GM10248 (cell line): Measurements from ENCODE around the gene ENOX1.

Experiments used
- CTCF ChIA-PET: fragments of 300-600 bp; sonication (Branson Sonifier 250); formaldehyde crosslinking; extraction: SDS; loops from one replicate; lab custom pipeline; 2021; ENCODE audit warnings: antibody characterized with exemption; lab: Yijun Ruan, JAX
- POLR2A ChIA-PET: fragments of 350-650 bp; sonication (Branson Sonifier 250); formaldehyde crosslinking; extraction: SDS; loops from one replicate; lab custom pipeline; 2020; ENCODE audit warnings: antibody characterized with exemption; lab: Yijun Ruan, JAX
- DNase-seq: peaks from one replicate; pipeline ENCODE4 v3.0.0; 2012; ENCODE audit errors: extremely low spot score
- TF ChIP-seq, protein P1 (sequence below): IDR thresholded peaks from 2 replicates; pipeline ENCODE4 v1.5.1; 2012; ENCODE audit warnings: mild to moderate bottlenecking, low read depth; ENCODE audit errors: extremely low read depth, missing control alignments, control extremely low read depth

The ENOX1 gene

DNA sequence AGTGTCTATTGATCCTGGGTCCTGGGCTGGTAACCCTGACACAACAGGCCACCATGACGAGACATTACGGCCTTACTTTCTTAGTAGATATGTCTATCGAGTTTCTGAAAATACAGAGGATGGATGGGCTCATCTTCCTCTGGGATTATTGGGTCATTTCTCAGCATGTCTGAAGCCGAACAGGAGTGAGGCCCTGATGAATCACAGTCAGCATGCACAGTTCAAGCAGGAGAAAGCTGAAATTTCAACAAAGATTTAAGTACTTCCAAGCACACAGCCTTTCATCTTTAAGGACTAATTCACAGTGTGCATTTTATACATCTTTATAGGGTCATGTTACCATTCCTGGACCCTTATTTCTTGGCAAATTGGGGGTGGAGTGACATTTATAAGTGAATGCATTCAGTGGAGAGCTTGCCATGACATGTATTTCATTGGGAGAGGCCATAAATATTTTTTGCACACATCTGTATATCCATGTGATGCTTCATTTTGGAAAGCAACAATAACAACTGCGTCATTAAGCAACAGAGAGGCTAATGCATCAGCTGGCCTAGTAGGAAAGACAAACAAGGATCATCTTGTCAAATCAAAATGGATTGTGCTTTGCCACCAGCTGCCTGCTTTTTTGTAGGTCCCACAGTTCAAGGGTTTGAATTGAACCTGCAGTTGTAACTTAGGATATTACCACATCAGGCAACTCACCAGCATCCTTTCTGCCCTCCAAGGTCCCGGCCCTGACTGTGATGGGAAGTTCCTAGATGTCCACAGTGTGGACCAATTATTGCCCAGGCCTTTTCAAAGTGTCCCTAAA lies 619.9 kb downstream of the ENOX1 start:
- ChIA-PET CTCF (interaction anchor here (0.8 to 1.5 kb wide), 2 partner anchors 21 to 507 kb away, joined by 3 to 4 read pairs; no protein-coding TSS in a partner anchor), POLR2A (no interaction called here)
- DNase-seq, result no peak
- TF ChIP-seq, protein P1, sequence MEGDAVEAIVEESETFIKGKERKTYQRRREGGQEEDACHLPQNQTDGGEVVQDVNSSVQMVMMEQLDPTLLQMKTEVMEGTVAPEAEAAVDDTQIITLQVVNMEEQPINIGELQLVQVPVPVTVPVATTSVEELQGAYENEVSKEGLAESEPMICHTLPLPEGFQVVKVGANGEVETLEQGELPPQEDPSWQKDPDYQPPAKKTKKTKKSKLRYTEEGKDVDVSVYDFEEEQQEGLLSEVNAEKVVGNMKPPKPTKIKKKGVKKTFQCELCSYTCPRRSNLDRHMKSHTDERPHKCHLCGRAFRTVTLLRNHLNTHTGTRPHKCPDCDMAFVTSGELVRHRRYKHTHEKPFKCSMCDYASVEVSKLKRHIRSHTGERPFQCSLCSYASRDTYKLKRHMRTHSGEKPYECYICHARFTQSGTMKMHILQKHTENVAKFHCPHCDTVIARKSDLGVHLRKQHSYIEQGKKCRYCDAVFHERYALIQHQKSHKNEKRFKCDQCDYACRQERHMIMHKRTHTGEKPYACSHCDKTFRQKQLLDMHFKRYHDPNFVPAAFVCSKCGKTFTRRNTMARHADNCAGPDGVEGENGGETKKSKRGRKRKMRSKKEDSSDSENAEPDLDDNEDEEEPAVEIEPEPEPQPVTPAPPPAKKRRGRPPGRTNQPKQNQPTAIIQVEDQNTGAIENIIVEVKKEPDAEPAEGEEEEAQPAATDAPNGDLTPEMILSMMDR, result no peak
